GM12878 (cell line): ENCODE data around the gene RORC. TPM values are rescaled to one million over a fixed set of nuclear protein-coding genes. Genes with fewer than 3 reads are reported as not detected.

Experiments
- ATAC-seq: fragments of 200-7000 bp; cut with Tn5 transposase; 3 replicates; pipeline ENCODE4 v1.9.1; 2020; ENCODE audit warnings: mild to moderate bottlenecking, moderate library complexity
- BruUV-seq: library from RNA; stranded (reverse); fragments of 400-500 nt; replicated peaks from 2 replicates; lab custom pipeline; 2021; lab: Mats Ljungman, UMichigan
- CTCF ChIA-PET: fragments of 300-600 bp; sonication (Branson Sonifier 250); formaldehyde crosslinking; extraction: SDS; loops from one replicate; lab custom pipeline; 2021; ENCODE audit warnings: inconsistent platforms; lab: Yijun Ruan, JAX
- POLR2A ChIA-PET: fragments of 350-600 bp; formaldehyde crosslinking; extraction: SDS; loops from one replicate; lab custom pipeline; 2021; ENCODE audit warnings: inconsistent platforms; lab: Charles Lee
- RAD21 ChIA-PET: fragments of 300-600 bp; sonication (Branson Sonifier 250); formaldehyde crosslinking; loops from one replicate; lab custom pipeline; 2023; ENCODE audit warnings: antibody characterized with exemption; ENCODE audit not compliant: unreplicated experiment; lab: Charles Lee
- SMC1A ChIA-PET: fragments of 300-600 bp; sonication (Branson Sonifier 250); formaldehyde crosslinking; loops from one replicate; lab custom pipeline; 2023; ENCODE audit not compliant: unreplicated experiment, uncharacterized antibody; lab: Charles Lee
- DNase-seq: peaks from one replicate; pipeline ENCODE4 v3.0.0-alpha.2; 2011; ENCODE audit warnings: low read depth, low spot score
- FAIRE-seq: peaks from 3 replicates; lab custom pipeline; 2011; peaks lifted over from hg19 to GRCh38; lab: Jason Lieb, UNC
- H2AFZ ChIP-seq: 2 replicates; pipeline ENCODE4 v1.6.0; 2011; ENCODE audit warnings: low read depth, low read length, control low read depth; ENCODE audit not compliant: control insufficient read depth
- H3K27ac ChIP-seq: 2 replicates; pipeline ENCODE4 v1.5.1; 2011; ENCODE audit warnings: control low read depth; ENCODE audit not compliant: control insufficient read depth, insufficient read depth
- H3K27me3 ChIP-seq, 2 experiments: replicated peaks in 1 of 2; 2 replicates each; pipeline versions ENCODE4 v1.6.0 to v1.6.1; 2011; ENCODE audit warnings: low read length in 1 of 2; ENCODE audit not compliant: control insufficient read depth in 2 of 2, insufficient read depth in 2 of 2
- H3K36me3 ChIP-seq, 2 experiments: 2 replicates each; pipeline ENCODE4 v1.5.1; 2011; ENCODE audit warnings: low read length in 1 of 2; ENCODE audit not compliant: control insufficient read depth in 2 of 2, insufficient read depth in 2 of 2
- H3K4me1 ChIP-seq: 2 replicates; pipeline ENCODE4 v1.6.1; 2011; ENCODE audit warnings: mild to moderate bottlenecking, low read length, moderate library complexity, mixed read lengths; ENCODE audit not compliant: control insufficient read depth, insufficient read depth
- H3K4me2 ChIP-seq: 2 replicates; pipeline ENCODE4 v1.6.0; 2011; ENCODE audit warnings: control low read depth; ENCODE audit not compliant: control insufficient read depth, insufficient read depth
- H3K4me3 ChIP-seq: fragments of 200-600 bp; sonication (generic); 2 replicates; pipeline ENCODE4 v1.5.1; 2016
- H3K79me2 ChIP-seq: 2 replicates; pipeline ENCODE4 v1.6.0; 2011; ENCODE audit warnings: low read length; ENCODE audit not compliant: control insufficient read depth, insufficient read depth
- H3K9ac ChIP-seq: 2 replicates; pipeline ENCODE4 v1.8.0; 2011; ENCODE audit warnings: low read length, control low read depth, mixed read lengths; ENCODE audit not compliant: control insufficient read depth, insufficient read depth
- H3K9me3 ChIP-seq: replicated peaks from 3 replicates; pipeline ENCODE4 v1.5.1; 2011; ENCODE audit warnings: mild to moderate bottlenecking, low read length; ENCODE audit not compliant: control insufficient read depth, insufficient read depth
- H4K20me1 ChIP-seq: 2 replicates; pipeline ENCODE4 v1.6.0; 2011; ENCODE audit not compliant: control insufficient read depth, insufficient read depth
- BMI1 ChIP-seq: fragments of 450-650 bp; IDR thresholded peaks from 2 replicates; pipeline ENCODE4 v1.6.1; 2016; ENCODE audit warnings: mild to moderate bottlenecking, moderate library complexity, borderline replicate concordance
- ESRRA ChIP-seq: IDR thresholded peaks from 2 replicates; pipeline ENCODE4 v1.6.1; 2012; ENCODE audit warnings: mild to moderate bottlenecking, low read length, improper control_type of control experiment
- ETV6 ChIP-seq, 2 experiments: fragments of 450-650 bp in 1 of 2; IDR thresholded peaks in 1 of 2; conservative IDR thresholded peaks in 1 of 2; 2 replicates each; pipeline ENCODE4 v1.6.1; 2014; ENCODE audit warnings: antibody characterized with exemption in 1 of 2, borderline replicate concordance in 1 of 2, low read depth in 1 of 2, mild to moderate bottlenecking in 1 of 2, moderate library complexity in 1 of 2
- EZH2 ChIP-seq: IDR thresholded peaks from 2 replicates; pipeline ENCODE4 v1.6.1; 2012; ENCODE audit warnings: low read depth, mild to moderate bottlenecking, control low read depth, inconsistent platforms, low read length, borderline replicate concordance; ENCODE audit not compliant: control insufficient read depth
- IKZF2 ChIP-seq, 2 experiments: fragments of 450-650 bp; IDR thresholded peaks; 2 replicates each; pipeline ENCODE4 v1.6.1; 2017; ENCODE audit warnings: mild to moderate bottlenecking in 2 of 2, moderate library complexity in 2 of 2
- IRF3 ChIP-seq: fragments of 450-650 bp; IDR thresholded peaks from 2 replicates; pipeline ENCODE4 v1.6.1; 2014; ENCODE audit warnings: mild to moderate bottlenecking
- IRF4 ChIP-seq: IDR thresholded peaks from 2 replicates; pipeline ENCODE4 v1.6.1; 2011; ENCODE audit warnings: low read depth, low read length
- NRF1 ChIP-seq: conservative IDR thresholded peaks from 2 replicates; pipeline ENCODE4 v1.6.1; 2011; ENCODE audit warnings: mild to moderate bottlenecking, low read depth, low read length, improper control_type of control experiment
- RAD21 ChIP-seq: IDR thresholded peaks from 2 replicates; pipeline ENCODE4 v1.6.1; 2011; ENCODE audit warnings: mild to moderate bottlenecking, low read depth, low read length, moderate library complexity; ENCODE audit not compliant: insufficient read depth
- RUNX3 ChIP-seq: IDR thresholded peaks from 2 replicates; pipeline ENCODE4 v1.6.1; 2012; ENCODE audit warnings: low read length, inconsistent platforms
- SIX5 ChIP-seq: IDR thresholded peaks from 2 replicates; pipeline ENCODE4 v1.6.1; 2011; ENCODE audit warnings: mild to moderate bottlenecking, low read depth, low read length, moderate library complexity; ENCODE audit not compliant: severe bottlenecking
- SMAD1 ChIP-seq: fragments of 450-650 bp; IDR thresholded peaks from 2 replicates; pipeline ENCODE4 v1.6.1; 2018; ENCODE audit warnings: mild to moderate bottlenecking, low read depth; ENCODE audit not compliant: partially characterized antibody
- SMC3 ChIP-seq: IDR thresholded peaks from 2 replicates; pipeline ENCODE4 v1.6.1; 2011; ENCODE audit warnings: low read length, improper control_type of control experiment, borderline replicate concordance
- TARDBP ChIP-seq: IDR thresholded peaks from 2 replicates; pipeline ENCODE4 v1.6.1; 2016; ENCODE audit warnings: borderline replicate concordance
- WGBS: methylation state at CpG from one replicate; pipeline ENCODE4 v1.1.6; 2016; ENCODE audit warnings: low lambda C conversion rate; ENCODE audit not compliant: insufficient replicate concordance, insufficient coverage; ENCODE audit errors: missing lambda C conversion rate; 5-methylcytosine and 5-hydroxymethylcytosine counted together
- in situ Hi-C: fragments of 300-500 bp; cut with MboI; formaldehyde crosslinking; loops from 9 replicates; pipeline ENCODE4 v1.14.3; 2018; ENCODE audit warnings: mixed read lengths
- intact Hi-C: fragments of 100-400 bp; cut with micrococcal nuclease; formaldehyde crosslinking; loops from one replicate; pipeline ENCODE4 v1.14.2; 2022; ENCODE audit not compliant: unreplicated experiment
- polyA plus RNA-seq, 11 experiments: library from polyadenylated mRNA; depleted of rRNA in 4 of 11; unstranded in 6 of 11; stranded (reverse) in 5 of 11; fragments of >200 nt; fragmentation: Nextera tagmentation in 4 of 11; fragmentation: Illumina TruSeq in 1 of 11; extraction: Ambion mirVana in 4 of 11; extraction: Trizol in 1 of 11; gene quantifications; 1 replicate in 1 of 11; 2 replicates in 10 of 11; pipeline versions ENCODE4 v1.2.1 to v1.2.3, GENCODE V29; 2011 to 2016; ENCODE audit warnings: inconsistent platforms in 2 of 11, missing spikeins in 2 of 11, low read depth in 1 of 11
- total RNA-seq, 4 experiments: library from RNA; depleted of rRNA in 3 of 4; stranded (reverse); fragments of >200 nt in 3 of 4; fragmentation: Illumina TruSeq in 1 of 4; extraction: Trizol in 1 of 4; gene quantifications; 2 replicates each; pipeline versions ENCODE4 v1.2.1 to v1.2.3, GENCODE V29; 2013 to 2021
- TF ChIP-seq, protein P1 (sequence below): fragments of 150-350 bp; IDR thresholded peaks from 2 replicates; pipeline ENCODE4 v1.6.1; 2016; ENCODE audit warnings: low read depth, low read length
- TF ChIP-seq, protein P2 (sequence below): fragments of 450-650 bp; IDR thresholded peaks from 2 replicates; pipeline ENCODE4 v1.6.1; 2016; ENCODE audit warnings: mild to moderate bottlenecking
- TF ChIP-seq, protein P3 (sequence below): fragments of 450-650 bp; IDR thresholded peaks from 2 replicates; pipeline ENCODE4 v1.6.1; 2016; ENCODE audit warnings: mild to moderate bottlenecking

RORC gene
- total and polyA plus RNA-seq, 10 of the 15 experiments (the other 5 are each of a cell fraction or from before 2014, with no cell fraction given) = not detected

DNA sequence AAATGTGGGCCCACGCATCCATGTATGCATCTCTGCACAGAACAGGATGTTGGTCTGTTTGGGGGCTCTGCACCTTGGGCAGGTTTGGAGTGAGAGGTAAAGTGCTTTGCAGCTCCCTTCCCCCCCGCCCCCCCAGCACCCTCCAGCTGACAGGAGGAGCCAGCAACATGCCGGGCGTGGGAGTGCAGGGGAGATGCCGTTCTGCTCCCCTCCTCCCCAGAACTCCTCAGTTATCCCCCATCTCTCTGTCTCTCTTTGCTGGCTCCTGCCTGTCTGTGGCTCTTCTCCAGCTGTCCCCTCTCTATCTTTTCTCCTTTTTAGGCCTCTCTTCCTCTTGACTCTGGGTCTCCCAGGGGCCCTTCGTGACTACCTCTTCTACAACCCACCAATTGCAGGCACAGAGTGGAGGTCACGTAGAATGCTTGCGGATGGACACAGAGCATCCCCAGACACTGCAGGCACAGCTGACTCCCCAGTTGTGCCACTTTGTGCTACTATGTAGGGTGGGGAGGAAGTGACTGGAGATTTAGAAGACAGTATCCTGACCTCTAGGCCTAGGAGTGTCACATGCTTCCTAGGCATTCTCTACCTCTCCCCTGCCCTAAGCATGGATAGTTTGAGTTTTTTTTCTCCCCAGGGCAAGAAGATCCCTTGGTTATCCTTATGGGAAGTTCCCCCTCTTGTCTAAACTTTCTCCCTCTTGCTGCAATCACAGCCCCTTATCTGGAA, 1.7 kb upstream of the RORC start:
- 51% methylated on average over 6 of the region's 8 CpGs for WGBS
- no peak for ATAC-seq
- CTCF ChIA-PET = interaction anchor here (0.8 to 1.7 kb wide), 3 partner anchors 12 to 138 kb away, joined by 3 to 4 read pairs (median 3); no protein-coding TSS in a partner anchor
- Histone ChIP-seq H2AFZ (no peak overlapping the region), H3K4me1 (peaks cover 5% of the 10 kb centered on the region), H3K4me2 (no peak overlapping the region), H3K27me3 (peaks cover 0 to 8% of the 10 kb centered on the region in 2 experiments), H3K79me2 (no peaks in the 10 kb centered on the region), H4K20me1 (peaks cover 5% of the 10 kb centered on the region; the same call in 1 of the 2 replicates), H3K9ac (no peak overlapping the region), H3K27ac (no peak overlapping the region), H3K36me3 (no peaks in the 10 kb centered on the region), H3K9me3 (no peaks in the 10 kb centered on the region), H3K4me3 (no peak overlapping the region)
- DNase-seq = no peak
- no peak for FAIRE-seq
- RAD21 ChIA-PET = no interaction called here
- in situ Hi-C loops (loop anchor here (10.0 kb wide), 2 partner anchors 389 to 539 kb away; no protein-coding TSS in a partner anchor), intact Hi-C loops (loop anchor here (10.0 kb wide), 1 partner anchor 119 kb away; the partner anchor contains the start of gene CELF3)
- no TSS peak for BruUV-seq
- SMC1A ChIA-PET = no interaction called here
- POLR2A ChIA-PET = no interaction called here
- TF ChIP-seq ESRRA = no peak
- TF ChIP-seq IKZF2 (IDR thresholded peaks at IDR 0.05) = no peak
- TF ChIP-seq SMAD1 = no peak
- no peak for TF ChIP-seq BMI1
- TF ChIP-seq TARDBP = no peak
- TF ChIP-seq, protein P1, sequence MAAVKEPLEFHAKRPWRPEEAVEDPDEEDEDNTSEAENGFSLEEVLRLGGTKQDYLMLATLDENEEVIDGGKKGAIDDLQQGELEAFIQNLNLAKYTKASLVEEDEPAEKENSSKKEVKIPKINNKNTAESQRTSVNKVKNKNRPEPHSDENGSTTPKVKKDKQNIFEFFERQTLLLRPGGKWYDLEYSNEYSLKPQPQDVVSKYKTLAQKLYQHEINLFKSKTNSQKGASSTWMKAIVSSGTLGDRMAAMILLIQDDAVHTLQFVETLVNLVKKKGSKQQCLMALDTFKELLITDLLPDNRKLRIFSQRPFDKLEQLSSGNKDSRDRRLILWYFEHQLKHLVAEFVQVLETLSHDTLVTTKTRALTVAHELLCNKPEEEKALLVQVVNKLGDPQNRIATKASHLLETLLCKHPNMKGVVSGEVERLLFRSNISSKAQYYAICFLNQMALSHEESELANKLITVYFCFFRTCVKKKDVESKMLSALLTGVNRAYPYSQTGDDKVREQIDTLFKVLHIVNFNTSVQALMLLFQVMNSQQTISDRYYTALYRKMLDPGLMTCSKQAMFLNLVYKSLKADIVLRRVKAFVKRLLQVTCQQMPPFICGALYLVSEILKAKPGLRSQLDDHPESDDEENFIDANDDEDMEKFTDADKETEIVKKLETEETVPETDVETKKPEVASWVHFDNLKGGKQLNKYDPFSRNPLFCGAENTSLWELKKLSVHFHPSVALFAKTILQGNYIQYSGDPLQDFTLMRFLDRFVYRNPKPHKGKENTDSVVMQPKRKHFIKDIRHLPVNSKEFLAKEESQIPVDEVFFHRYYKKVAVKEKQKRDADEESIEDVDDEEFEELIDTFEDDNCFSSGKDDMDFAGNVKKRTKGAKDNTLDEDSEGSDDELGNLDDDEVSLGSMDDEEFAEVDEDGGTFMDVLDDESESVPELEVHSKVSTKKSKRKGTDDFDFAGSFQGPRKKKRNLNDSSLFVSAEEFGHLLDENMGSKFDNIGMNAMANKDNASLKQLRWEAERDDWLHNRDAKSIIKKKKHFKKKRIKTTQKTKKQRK = no peak
- TF ChIP-seq IRF4 = no peak
- TF ChIP-seq RUNX3 = no peak
- TF ChIP-seq ETV6 (conservative IDR thresholded peaks at IDR 0.05 in 1 of 2, IDR thresholded peaks at IDR 0.05 in 1 of 2; ENCODE audit: borderline replicate concordance in 1 of 2, low read depth in 1 of 2) = no peak
- TF ChIP-seq EZH2 = no peak
- no peak for TF ChIP-seq SMC3
- no peak for TF ChIP-seq NRF1
- no peak for TF ChIP-seq SIX5
- TF ChIP-seq IRF3 = no peak
- TF ChIP-seq, protein P2, sequence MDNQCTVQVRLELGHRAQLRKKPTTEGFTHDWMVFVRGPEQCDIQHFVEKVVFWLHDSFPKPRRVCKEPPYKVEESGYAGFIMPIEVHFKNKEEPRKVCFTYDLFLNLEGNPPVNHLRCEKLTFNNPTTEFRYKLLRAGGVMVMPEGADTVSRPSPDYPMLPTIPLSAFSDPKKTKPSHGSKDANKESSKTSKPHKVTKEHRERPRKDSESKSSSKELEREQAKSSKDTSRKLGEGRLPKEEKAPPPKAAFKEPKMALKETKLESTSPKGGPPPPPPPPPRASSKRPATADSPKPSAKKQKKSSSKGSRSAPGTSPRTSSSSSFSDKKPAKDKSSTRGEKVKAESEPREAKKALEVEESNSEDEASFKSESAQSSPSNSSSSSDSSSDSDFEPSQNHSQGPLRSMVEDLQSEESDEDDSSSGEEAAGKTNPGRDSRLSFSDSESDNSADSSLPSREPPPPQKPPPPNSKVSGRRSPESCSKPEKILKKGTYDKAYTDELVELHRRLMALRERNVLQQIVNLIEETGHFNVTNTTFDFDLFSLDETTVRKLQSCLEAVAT = no peak
- no peak for TF ChIP-seq RAD21
- TF ChIP-seq, protein P3, sequence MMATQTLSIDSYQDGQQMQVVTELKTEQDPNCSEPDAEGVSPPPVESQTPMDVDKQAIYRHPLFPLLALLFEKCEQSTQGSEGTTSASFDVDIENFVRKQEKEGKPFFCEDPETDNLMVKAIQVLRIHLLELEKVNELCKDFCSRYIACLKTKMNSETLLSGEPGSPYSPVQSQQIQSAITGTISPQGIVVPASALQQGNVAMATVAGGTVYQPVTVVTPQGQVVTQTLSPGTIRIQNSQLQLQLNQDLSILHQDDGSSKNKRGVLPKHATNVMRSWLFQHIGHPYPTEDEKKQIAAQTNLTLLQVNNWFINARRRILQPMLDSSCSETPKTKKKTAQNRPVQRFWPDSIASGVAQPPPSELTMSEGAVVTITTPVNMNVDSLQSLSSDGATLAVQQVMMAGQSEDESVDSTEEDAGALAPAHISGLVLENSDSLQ = no peak
